ENCODE measurements around the gene HACE1.

DNA sequence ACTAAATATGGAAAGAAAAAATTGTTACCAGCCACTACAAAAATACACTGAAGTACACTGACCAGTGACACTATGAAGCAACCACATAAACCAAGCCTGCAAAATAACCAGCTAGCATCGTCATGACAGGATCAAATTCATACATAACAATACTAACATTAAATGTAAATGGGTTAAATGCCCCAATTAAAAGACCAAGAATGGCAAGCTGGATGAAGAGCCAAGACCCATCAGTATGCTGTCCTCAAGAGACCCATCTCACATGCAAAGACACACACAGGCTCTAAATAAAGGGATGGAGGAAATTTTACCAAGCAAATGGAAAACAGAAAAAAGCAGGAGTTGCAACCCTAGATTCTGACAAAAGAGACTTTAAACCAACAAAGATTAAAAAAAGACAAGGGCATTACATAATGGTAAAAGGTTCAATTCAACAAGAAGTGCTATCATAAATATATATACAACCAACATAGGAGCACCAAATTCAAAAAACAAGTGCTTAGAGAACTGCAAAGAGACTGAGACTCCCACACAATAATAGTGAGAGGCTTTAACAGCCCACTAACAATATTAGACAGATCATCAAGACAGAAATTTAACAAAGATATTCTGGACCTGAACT is 104.8 kb downstream of the HACE1 start:
- TF ChIP-seq, protein P1, sequence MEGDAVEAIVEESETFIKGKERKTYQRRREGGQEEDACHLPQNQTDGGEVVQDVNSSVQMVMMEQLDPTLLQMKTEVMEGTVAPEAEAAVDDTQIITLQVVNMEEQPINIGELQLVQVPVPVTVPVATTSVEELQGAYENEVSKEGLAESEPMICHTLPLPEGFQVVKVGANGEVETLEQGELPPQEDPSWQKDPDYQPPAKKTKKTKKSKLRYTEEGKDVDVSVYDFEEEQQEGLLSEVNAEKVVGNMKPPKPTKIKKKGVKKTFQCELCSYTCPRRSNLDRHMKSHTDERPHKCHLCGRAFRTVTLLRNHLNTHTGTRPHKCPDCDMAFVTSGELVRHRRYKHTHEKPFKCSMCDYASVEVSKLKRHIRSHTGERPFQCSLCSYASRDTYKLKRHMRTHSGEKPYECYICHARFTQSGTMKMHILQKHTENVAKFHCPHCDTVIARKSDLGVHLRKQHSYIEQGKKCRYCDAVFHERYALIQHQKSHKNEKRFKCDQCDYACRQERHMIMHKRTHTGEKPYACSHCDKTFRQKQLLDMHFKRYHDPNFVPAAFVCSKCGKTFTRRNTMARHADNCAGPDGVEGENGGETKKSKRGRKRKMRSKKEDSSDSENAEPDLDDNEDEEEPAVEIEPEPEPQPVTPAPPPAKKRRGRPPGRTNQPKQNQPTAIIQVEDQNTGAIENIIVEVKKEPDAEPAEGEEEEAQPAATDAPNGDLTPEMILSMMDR (IDR thresholded peaks at IDR 0.05) = no peak
- TF ChIP-seq POLR2A (IDR thresholded peaks at IDR 0.05) = no peak
